ENCODE data around the gene DLD.

The DLD gene

GRCh38 chr7:107946881-107947280 is 55.9 kb downstream of the DLD start:
- DNase-seq = no peak
- Histone ChIP-seq H3K4me1 (peaks cover 0 to 26% (median 3%) of the 10 kb centered on the region in 4 donors), H3K9me3 (no peaks in the 10 kb centered on the region), H3K27ac (no peak overlapping the region), H3K36me3 (peaks cover 0 to 11% (median 0%) of the 10 kb centered on the region in 3 donors), H3K4me3 (no peak overlapping the region), H3K27me3 (no peaks in the 10 kb centered on the region)
- intact Hi-C loops (cut with DNase I; ENCODE audit: low total_unique reads) = no loop called here
- no peak for TF ChIP-seq CTCF (IDR thresholded peaks at IDR 0.05)

GRCh38 chr7:107948645-107949442 is 57.9 kb downstream of the DLD start:
- no peak for DNase-seq
- intact Hi-C loops (cut with DNase I; ENCODE audit: low total_unique reads) = no loop called here
- no peak for TF ChIP-seq CTCF (IDR thresholded peaks at IDR 0.05)
- H3K27ac ChIP-seq = peak overlapping the region; percentile 32 to 42
- H3K36me3 ChIP-seq = peaks cover 0 to 22% (median 0%) of the 10 kb centered on the region in 3 donors
- H3K4me3 ChIP-seq = no peak overlapping the region
- H3K27me3 ChIP-seq = no peaks in the 10 kb centered on the region
- H3K9me3 ChIP-seq = no peaks in the 10 kb centered on the region
- H3K4me1 ChIP-seq = peaks cover 0 to 26% (median 3%) of the 10 kb centered on the region in 4 donors

GRCh38 chr7:107949443-107949935 is 58.5 kb downstream of the DLD start:
- peaks cover 0 to 27% (median 0%) of the 10 kb centered on the region in 3 donors for H3K36me3 ChIP-seq
- intact Hi-C loops (cut with DNase I; ENCODE audit: low total_unique reads) = no loop called here
- no peak for DNase-seq
- no peak overlapping the region for H3K4me3 ChIP-seq
- no peaks in the 10 kb centered on the region for H3K27me3 ChIP-seq
- H3K4me1 ChIP-seq = peaks cover 0 to 26% (median 3%) of the 10 kb centered on the region in 4 donors
- no peak for TF ChIP-seq CTCF (IDR thresholded peaks at IDR 0.05)
- H3K27ac ChIP-seq = peak overlapping the region; percentile 32 to 42
- no peaks in the 10 kb centered on the region for H3K9me3 ChIP-seq

DNA sequence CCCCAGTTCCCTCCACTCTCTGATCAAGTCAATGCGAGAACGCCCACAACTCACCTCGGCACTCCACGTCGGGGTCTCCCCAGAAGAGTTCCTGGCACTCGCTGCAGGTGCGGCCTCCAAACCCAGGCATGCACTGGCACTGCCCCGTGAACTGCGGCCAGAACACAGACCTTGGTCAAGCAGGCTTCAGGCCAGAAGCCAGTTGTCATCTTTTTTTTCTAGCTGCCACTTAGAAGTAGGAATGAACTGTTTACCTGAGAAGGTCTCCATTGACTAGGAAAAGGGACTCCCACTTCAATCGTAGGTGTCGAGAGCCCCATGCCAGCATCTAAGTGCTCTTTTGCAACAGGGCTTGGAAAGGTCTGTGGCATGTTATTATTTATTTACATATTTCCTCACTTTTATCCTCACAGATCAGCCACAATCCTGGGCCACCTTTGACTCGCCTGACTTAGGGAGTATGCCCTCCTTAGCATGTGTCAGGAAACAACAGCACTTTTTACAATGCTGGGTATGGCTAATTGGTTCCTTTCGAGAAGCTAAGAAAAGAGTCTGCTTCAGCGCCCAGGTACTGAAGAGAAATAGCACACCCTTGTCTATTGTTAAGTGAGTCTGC is 60.3 kb downstream of the DLD start:
- intact Hi-C loops (cut with DNase I; ENCODE audit: low total_unique reads) = no loop called here
- H3K36me3 ChIP-seq = peaks cover 0 to 35% (median 0%) of the 10 kb centered on the region in 3 donors

DNA sequence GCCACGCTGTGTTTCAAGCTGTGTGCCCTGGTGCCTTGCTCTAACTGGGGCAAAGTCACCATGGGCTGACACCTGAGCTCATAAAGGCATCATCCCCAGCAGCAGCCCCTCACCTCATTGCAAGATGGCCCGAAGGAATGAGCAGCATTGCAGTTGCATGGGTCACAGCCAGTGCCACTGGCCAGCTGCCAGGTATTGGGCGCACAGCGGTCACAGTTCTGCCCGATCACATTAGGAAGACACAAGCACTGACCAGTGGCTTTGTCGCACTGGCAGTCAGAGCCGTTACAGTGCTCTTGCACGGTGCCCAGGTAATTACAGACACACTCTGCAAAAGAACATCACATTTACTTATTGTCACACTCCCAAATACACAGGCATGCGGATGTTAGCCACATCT is 60.9 kb downstream of the DLD start:
- Histone ChIP-seq H3K4me1 (peaks cover 0 to 20% (median 3%) of the 10 kb centered on the region in 4 donors), H3K27me3 (no peaks in the 10 kb centered on the region), H3K36me3 (peaks cover 0 to 38% (median 0%) of the 10 kb centered on the region in 3 donors), H3K27ac (no peak overlapping the region), H3K4me3 (no peak overlapping the region), H3K9me3 (no peaks in the 10 kb centered on the region)
- DNase-seq = no peak
- intact Hi-C loops (cut with DNase I; ENCODE audit: low total_unique reads) = no loop called here
- no peak for TF ChIP-seq CTCF (IDR thresholded peaks at IDR 0.05)

More for the DNA sequence above, 60.3 kb downstream of the DLD start:
- H3K27ac ChIP-seq = no peak overlapping the region
- no peak overlapping the region for H3K4me3 ChIP-seq
- DNase-seq = no peak
- no peaks in the 10 kb centered on the region for H3K27me3 ChIP-seq
- TF ChIP-seq CTCF (IDR thresholded peaks at IDR 0.05) = no peak
- peaks cover 0 to 26% (median 3%) of the 10 kb centered on the region in 4 donors for H3K4me1 ChIP-seq
- no peaks in the 10 kb centered on the region for H3K9me3 ChIP-seq
